Thymus (tissue), 11 donors: ENCODE results near the gene CASP9. TPM values are rescaled to one million over a fixed set of nuclear protein-coding genes. Genes with fewer than 3 reads are reported as not detected.

ENCODE experiments used
- DNase-seq, 9 donors: peaks; one replicate each; pipeline ENCODE4 v3.0.0-alpha.2; 2013; ENCODE audit warnings: low spot score in 9 of 9, low read depth in 6 of 9, missing footprints in 1 of 9
- H3K27ac ChIP-seq, 2 donors: one replicate each; pipeline ENCODE4 v1.5.1; 2013; ENCODE audit warnings: control low read depth in 1 of 2, low read depth in 1 of 2, low read length in 1 of 2, mild to moderate bottlenecking in 1 of 2, moderate library complexity in 1 of 2
- H3K27me3 ChIP-seq, 2 donors: one replicate each; pipeline ENCODE4 v1.5.1; 2013; ENCODE audit warnings: low read length in 1 of 2; ENCODE audit not compliant: control insufficient read depth in 2 of 2, insufficient read depth in 1 of 2
- H3K36me3 ChIP-seq, 2 donors: one replicate each; pipeline ENCODE4 v1.5.1; 2013; ENCODE audit warnings: low read length in 1 of 2, mild to moderate bottlenecking in 1 of 2, moderate library complexity in 1 of 2; ENCODE audit not compliant: control insufficient read depth in 2 of 2, insufficient read depth in 2 of 2
- H3K4me1 ChIP-seq, 2 donors: one replicate each; pipeline ENCODE4 v1.5.1; 2013; ENCODE audit warnings: low read length in 2 of 2; ENCODE audit not compliant: control insufficient read depth in 2 of 2, insufficient read depth in 2 of 2
- H3K4me3 ChIP-seq, 2 donors: one replicate each; pipeline ENCODE4 v1.5.1; 2013; ENCODE audit warnings: low read length in 2 of 2, control low read depth in 1 of 2, mild to moderate bottlenecking in 1 of 2
- H3K9me3 ChIP-seq, 2 donors: one replicate each; pipeline ENCODE4 v1.5.1; 2013; ENCODE audit warnings: low read length in 1 of 2, mild to moderate bottlenecking in 1 of 2; ENCODE audit not compliant: control insufficient read depth in 2 of 2, insufficient read depth in 1 of 2
- WGBS: extraction: QIAGEN DNeasy Blood & Tissue Kit; methylation state at CpG from one replicate; pipeline ENCODE4 v1.1.7; 2013; 5-methylcytosine and 5-hydroxymethylcytosine counted together
- polyA plus RNA-seq: library from polyadenylated mRNA; stranded (reverse); fragments of 200-250 nt; gene quantifications from one replicate; pipeline ENCODE4 v1.2.3, GENCODE V29; 2013
- total RNA-seq: library from RNA; stranded (reverse); fragments of 120-200 nt; gene quantifications from one replicate; pipeline ENCODE4 v1.2.4, GENCODE V29; 2013
- donor health status: healthy.

CASP9 gene
- total and polyA plus RNA-seq, 2 donors, result 5.6 to 27.4 TPM

DNA sequence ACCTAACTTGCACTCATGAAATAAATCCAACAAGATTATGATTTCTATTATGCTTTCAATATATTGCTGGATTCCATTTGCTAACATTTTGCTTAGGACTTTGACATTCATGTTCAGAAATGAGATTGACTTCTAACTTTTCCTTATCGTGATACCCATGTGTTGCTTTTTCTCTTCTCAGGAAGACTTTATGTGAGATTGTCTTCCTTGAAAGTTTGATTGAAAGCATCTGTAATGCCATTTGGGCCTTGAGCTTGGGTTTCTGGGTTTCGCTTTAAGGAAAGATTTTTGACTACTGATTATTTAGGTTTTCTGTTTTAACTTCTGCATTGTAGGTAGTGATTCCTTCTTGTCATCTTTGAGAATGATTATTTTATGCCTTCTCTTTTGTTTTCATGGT is 33.0 kb upstream of the CASP9 start:
- Histone ChIP-seq H3K9me3 (no peaks in the 10 kb centered on the region), H3K27ac (no peak overlapping the region), H3K4me3 (no peak overlapping the region), H3K4me1 (no peaks in the 10 kb centered on the region), H3K36me3 (peaks cover 15 to 18% of the 10 kb centered on the region in 2 donors), H3K27me3 (no peaks in the 10 kb centered on the region)
- 95% methylated on average over 2 of the region's 2 CpGs for WGBS
- DNase-seq, result no peak

DNA sequence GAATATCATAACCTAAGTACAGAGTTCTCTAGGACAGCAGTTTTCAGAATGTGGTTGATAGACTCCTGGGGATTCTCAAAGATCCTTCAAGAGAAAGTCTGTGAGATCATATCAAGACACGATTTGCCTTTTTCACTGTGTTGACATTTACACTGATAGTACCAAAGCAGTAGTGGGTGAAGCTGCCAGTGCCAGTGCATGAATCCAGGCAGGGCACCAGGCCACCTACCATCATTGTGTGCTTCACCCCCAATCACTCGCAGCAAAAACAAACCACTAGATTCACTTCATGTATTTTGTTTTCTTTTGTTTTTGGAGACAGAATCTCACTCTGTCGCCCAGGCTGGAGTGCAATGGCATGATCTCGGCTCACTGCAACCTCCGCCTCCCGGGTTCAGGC is 26.6 kb upstream of the CASP9 start:
- H3K9me3 ChIP-seq, result no peaks in the 10 kb centered on the region
- 96% methylated on average over 6 of the region's 6 CpGs for WGBS
- no peak overlapping the region for H3K4me3 ChIP-seq
- H3K4me1 ChIP-seq, result no peaks in the 10 kb centered on the region
- DNase-seq, result no peak
- H3K27me3 ChIP-seq, result no peaks in the 10 kb centered on the region
- H3K36me3 ChIP-seq, result peaks cover 20% of the 10 kb centered on the region in 2 donors
- no peak overlapping the region for H3K27ac ChIP-seq

DNA sequence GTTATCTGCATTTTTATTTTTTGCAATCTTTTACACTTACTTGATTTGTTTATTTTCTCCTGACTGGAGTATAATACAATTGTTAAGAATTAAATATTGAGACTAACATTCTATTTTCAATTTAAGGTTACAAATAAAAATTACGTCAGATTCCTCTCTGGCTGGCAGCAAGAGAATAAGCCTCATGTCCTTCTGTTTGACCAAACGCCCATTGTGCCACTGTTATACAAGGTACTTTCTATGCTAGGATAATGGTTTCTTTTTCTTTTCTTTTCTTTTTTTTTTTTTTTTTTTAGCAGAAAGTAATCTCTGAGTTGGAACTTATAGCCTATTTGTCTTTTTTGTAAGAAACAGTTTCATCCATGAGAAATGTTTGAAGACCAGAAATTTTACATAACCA is 22.6 kb upstream of the CASP9 start:
- 97% methylated on average over 2 of the region's 2 CpGs for WGBS
- H3K4me1 ChIP-seq, result no peaks in the 10 kb centered on the region
- H3K27ac ChIP-seq, result no peak overlapping the region
- peaks cover 35 to 48% of the 10 kb centered on the region in 2 donors for H3K36me3 ChIP-seq
- no peak for DNase-seq
- H3K27me3 ChIP-seq, result no peaks in the 10 kb centered on the region
- H3K4me3 ChIP-seq, result no peak overlapping the region
- H3K9me3 ChIP-seq, result no peaks in the 10 kb centered on the region

DNA sequence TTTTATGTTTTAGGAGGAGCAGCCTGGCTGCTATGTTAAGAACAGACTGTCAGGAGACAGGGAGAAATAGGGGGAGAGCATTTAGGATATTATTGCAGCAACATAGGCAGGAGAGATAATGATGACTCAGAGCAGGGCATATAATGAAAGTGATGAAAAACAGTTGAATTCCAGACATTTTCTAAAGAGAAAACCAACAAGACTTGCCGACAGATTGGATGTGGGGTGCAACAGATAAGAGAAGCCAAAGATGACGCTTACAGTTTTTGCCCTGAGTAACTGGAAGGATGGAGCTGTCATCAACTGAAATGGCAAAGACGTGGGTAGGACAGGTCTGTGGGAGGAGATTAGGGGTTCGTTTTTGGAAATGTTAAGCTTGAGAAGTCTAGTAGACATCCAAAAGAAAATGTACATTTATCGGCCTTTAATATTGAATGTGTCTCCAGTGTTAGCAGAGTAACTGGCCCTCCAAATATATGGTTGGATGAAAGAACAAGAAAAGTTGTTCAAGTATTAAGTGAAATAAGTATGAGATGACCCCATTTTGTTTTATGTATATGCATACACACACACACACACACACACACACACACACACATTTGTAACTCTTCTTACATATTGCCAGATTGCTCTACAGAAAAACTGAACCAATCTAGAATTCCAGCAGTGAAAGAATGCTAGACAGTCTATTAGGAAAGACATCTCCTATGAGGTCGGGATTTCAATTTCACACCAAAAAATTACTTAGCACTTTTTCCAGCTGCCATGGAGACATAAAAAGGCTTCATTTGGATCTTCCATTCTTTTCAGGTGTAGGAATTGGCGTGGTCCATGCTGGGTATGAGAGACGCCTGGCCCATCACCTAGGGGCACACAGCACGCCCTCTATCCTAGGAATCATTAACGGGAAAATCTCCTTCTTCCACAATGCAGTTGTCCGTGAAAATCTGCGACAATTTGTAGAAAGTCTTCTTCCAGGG is 19.9 kb upstream of the CASP9 start:
- no peak for DNase-seq
- H3K4me1 ChIP-seq, result no peaks in the 10 kb centered on the region
- H3K27ac ChIP-seq, result no peak overlapping the region
- H3K4me3 ChIP-seq, result no peak overlapping the region
- H3K27me3 ChIP-seq, result no peaks in the 10 kb centered on the region
- no peaks in the 10 kb centered on the region for H3K9me3 ChIP-seq
- 98% methylated on average over 12 of the region's 12 CpGs for WGBS
- H3K36me3 ChIP-seq, result peaks cover 38 to 59% of the 10 kb centered on the region in 2 donors

DNA sequence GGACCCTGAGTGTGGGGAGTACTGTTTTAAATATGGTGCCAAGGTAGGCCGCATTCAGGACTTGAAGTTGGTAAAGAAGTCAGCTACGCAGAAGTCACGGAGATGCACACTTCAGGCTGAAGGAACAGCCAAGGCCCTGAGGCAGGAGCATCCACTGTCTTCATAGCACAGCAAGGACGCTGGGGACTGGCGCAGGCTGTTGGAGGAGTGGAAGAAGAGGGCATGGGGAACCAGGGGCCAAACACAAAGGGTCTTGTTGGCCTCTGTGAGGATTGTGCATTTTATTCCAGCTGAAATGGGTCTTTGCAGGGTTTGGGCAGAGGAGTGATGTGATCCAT is 19.2 kb upstream of the CASP9 start:
- over 99% methylated on average over 5 of the region's 5 CpGs for WGBS

DNA sequence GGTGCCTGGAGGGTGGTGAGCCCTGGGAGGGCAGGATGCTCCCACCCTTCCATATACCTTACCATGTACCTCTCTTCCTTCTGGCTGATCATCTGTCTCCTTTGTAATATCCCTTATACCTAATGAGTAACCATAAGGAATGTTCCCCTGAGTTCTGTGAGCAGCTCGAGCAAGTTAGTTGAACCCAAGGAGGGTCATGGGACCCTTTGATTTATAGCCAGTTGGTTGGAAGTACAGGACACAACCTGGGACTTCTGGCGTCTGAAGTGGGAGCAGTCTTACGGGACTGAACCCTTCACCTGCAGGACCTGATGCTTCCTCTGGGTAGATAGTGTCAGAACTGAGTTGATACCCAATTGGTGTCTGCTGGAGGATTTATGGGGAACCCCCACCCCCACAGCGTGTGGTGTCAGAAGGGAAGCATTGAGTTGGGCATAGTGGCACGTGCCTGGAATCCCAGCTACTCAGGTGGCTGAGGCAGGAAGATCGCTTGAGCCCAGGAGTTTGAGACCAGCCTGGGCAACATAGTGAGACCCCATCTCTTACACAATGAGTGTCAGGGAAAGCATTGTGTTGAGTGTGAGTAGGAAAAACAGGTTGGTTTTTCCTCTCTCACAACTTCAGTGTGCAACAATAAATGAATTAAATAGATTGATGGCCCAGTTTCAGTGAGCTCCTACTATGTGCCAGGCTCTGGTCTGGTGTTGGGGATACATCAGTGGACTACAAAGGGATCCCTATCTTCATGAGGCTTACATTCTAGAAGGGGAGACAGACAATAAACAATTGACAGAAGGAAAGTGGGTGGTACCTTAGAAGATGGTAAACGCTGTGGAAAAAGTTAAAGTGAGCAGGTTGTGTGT is 18.6 kb upstream of the CASP9 start:
- DNase-seq, result no peak
- Histone ChIP-seq H3K4me1 (no peaks in the 10 kb centered on the region), H3K36me3 (peaks cover 34 to 62% of the 10 kb centered on the region in 2 donors), H3K4me3 (no peak overlapping the region), H3K9me3 (no peaks in the 10 kb centered on the region), H3K27ac (no peak overlapping the region), H3K27me3 (no peaks in the 10 kb centered on the region)
- WGBS, result 97% methylated on average over 7 of the region's 7 CpGs

More for the DNA sequence above, 19.2 kb upstream of the CASP9 start:
- Histone ChIP-seq H3K27me3 (no peaks in the 10 kb centered on the region), H3K4me1 (no peaks in the 10 kb centered on the region), H3K9me3 (no peaks in the 10 kb centered on the region), H3K36me3 (peaks cover 36 to 64% of the 10 kb centered on the region in 2 donors), H3K27ac (no peak overlapping the region), H3K4me3 (no peak overlapping the region)
- DNase-seq, result no peak

DNA sequence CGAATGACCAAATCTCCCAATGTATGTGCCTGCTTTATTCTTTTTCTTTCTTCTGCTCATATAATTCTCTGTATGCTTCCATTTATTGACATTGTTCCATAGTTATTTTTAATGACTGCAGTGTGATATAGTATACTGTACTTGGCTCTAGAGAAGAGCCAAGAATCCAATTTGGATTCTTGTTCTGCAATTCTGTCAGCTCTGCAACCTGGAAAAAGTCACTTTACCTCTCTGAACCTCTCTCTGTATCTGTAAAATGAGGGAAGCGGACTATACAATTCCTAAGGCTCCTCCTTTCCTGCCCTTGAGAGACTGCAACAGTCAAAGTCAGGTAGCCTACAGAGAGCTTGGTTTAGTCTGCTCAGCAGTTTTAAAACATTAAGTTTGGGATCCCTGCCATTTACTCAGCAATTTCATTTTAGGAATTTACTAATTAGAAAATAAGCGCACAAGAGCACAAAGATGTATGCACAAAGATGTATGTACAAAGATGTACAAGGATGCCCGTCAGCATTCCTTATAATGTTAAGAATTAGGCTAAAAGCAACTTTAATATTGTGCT is 17.3 kb upstream of the CASP9 start:
- Histone ChIP-seq H3K27me3 (no peaks in the 10 kb centered on the region), H3K27ac (no peak overlapping the region), H3K9me3 (no peaks in the 10 kb centered on the region), H3K36me3 (peaks cover 31 to 69% of the 10 kb centered on the region in 2 donors), H3K4me1 (no peaks in the 10 kb centered on the region), H3K4me3 (no peak overlapping the region)
- DNase-seq, result no peak
- WGBS, result 73% methylated on average over 4 of the region's 4 CpGs

DNA sequence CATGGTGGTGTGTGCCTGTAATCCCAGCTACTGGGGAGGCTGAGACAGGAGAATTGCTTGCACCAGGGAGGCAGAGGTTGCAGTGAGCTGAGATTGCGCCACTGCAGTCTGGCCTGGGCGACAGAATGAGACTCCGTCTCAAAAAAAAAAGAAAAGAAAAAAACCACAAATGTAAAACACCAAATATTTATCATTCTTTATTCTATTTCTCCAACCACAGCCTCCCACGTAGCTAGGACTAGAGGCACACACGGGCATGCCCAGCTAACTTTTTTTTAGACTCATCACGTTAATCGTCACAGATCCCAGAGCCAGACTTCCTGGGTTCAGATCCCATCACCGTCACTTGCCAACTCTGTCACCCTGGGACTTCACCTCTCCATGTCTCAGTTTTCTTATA is 16.2 kb upstream of the CASP9 start:
- Histone ChIP-seq H3K4me3 (no peak overlapping the region), H3K27ac (no peak overlapping the region), H3K36me3 (peaks cover 31 to 68% of the 10 kb centered on the region in 2 donors)

DNA sequence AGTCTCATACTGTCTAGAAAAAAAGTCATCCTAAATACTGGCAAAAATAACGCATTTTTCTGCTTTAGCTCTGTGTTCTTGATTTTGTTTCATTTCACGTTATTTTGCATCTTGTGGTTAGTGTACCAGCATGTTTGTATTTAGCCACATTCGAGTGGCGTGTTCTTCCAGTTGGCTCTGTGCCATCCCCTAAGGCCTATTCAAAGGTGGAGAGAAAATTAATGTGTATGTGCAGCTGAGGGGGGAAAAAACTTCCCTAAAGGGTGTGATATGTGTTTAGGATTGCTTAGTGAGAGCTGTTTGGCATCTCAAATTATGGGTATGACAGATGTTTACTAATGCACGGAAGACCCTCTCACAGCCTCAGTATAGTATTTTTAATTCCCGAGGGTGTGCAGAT is 14.8 kb upstream of the CASP9 start:
- peaks cover 31 to 64% of the 10 kb centered on the region in 2 donors for H3K36me3 ChIP-seq
- 92% methylated on average over 6 of the region's 6 CpGs for WGBS
- DNase-seq, result no peak

More for the DNA sequence above, 16.2 kb upstream of the CASP9 start:
- 98% methylated on average over 8 of the region's 8 CpGs for WGBS
- Histone ChIP-seq H3K4me1 (no peaks in the 10 kb centered on the region), H3K27me3 (no peaks in the 10 kb centered on the region), H3K9me3 (no peaks in the 10 kb centered on the region)
- no peak for DNase-seq

More for the DNA sequence above, 14.8 kb upstream of the CASP9 start:
- Histone ChIP-seq H3K27me3 (no peaks in the 10 kb centered on the region), H3K4me1 (no peaks in the 10 kb centered on the region), H3K9me3 (no peaks in the 10 kb centered on the region), H3K4me3 (no peak overlapping the region), H3K27ac (no peak overlapping the region)
